ENCODE data around the gene MAGI3. TPM values are rescaled to one million over a fixed set of nuclear protein-coding genes. Genes with fewer than 3 reads are reported as not detected.

The MAGI3 gene
- 5.6 and 6.2 TPM in 2 replicates for total RNA-seq

GRCh38 chr1:113389953-113390834 is at the start of gene MAGI3:
Gene MAGI3, plus strand, starts transcription at chr1:113390515. Its CDS starts 519 bp downstream, at chr1:113391034.

Measured in cardiac atrium fibroblast (primary cell).